ENCODE data around the gene SDK1. TPM values are rescaled to one million over a fixed set of nuclear protein-coding genes. Genes with fewer than 3 reads are reported as not detected.
A peak's percentile ranks its signal among the peaks of the same experiment; 100 is the strongest.

Gene SDK1
- total RNA-seq, 1 donor from 2014 or later, result 0.26 TPM

DNA sequence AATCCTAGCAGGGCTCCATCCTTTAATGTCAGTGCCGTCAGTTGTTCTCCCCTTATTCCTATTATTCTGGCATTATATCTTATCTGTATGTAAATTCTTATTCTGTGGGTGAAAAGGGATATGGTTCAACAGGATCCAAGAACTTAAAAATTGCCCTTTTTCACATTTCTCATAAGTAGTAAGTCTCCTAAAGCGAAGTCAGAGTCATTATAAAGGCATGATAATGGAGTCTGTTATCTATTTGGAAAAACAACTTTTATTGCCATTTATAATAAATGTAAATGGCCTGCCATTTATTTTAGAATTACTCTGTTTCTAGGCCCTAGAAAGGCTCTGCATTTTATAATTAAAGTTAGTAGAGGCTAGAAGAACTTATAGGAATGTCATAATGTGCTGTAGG is 31.3 kb downstream of the SDK1 start:
- H3K36me3 ChIP-seq (ENCODE audit: control insufficient read depth, insufficient read depth, low read length), result no peaks in the 10 kb centered on the region
- H3K27me3 ChIP-seq (ENCODE audit: control insufficient read depth, insufficient read depth, low read length), result no peaks in the 10 kb centered on the region
- H3K4me3 ChIP-seq (ENCODE audit: low read depth, low read length), result no peak overlapping the region
- DNase-seq (ENCODE audit: low read depth), result no peak
- TF ChIP-seq, protein P1, sequence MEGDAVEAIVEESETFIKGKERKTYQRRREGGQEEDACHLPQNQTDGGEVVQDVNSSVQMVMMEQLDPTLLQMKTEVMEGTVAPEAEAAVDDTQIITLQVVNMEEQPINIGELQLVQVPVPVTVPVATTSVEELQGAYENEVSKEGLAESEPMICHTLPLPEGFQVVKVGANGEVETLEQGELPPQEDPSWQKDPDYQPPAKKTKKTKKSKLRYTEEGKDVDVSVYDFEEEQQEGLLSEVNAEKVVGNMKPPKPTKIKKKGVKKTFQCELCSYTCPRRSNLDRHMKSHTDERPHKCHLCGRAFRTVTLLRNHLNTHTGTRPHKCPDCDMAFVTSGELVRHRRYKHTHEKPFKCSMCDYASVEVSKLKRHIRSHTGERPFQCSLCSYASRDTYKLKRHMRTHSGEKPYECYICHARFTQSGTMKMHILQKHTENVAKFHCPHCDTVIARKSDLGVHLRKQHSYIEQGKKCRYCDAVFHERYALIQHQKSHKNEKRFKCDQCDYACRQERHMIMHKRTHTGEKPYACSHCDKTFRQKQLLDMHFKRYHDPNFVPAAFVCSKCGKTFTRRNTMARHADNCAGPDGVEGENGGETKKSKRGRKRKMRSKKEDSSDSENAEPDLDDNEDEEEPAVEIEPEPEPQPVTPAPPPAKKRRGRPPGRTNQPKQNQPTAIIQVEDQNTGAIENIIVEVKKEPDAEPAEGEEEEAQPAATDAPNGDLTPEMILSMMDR (IDR thresholded peaks at IDR 0.05; ENCODE audit: insufficient read depth, low read length, severe bottlenecking), result no peak
- no peak for FAIRE-seq

DNA sequence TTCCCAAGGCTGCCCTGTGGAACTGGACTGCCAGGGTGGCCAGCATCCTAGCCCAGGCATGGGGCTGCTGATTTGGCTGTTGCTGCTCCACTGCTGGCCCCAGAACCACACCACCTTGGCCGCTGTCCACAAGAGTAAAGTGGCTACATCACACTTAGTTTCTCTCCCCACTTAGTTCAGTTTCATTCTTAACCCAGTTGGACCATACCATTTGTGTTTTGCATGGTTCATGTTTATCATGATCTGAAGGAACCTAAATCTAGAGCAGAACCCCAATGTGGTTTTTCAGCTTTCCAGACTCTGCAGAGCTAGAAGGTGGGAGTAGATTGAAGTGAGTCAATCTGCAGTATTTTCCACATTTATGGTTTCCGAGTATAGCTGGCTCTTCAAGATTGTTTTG is 32.8 kb downstream of the SDK1 start:
- no peak overlapping the region for H3K4me3 ChIP-seq (ENCODE audit: low read depth, low read length)
- no peaks in the 10 kb centered on the region for H3K36me3 ChIP-seq (ENCODE audit: control insufficient read depth, insufficient read depth, low read length)
- FAIRE-seq (no peak), DNase-seq (ENCODE audit: low read depth) (no peak)
- H3K27me3 ChIP-seq (ENCODE audit: control insufficient read depth, insufficient read depth, low read length), result no peaks in the 10 kb centered on the region
- TF ChIP-seq, protein P1 (IDR thresholded peaks at IDR 0.05; ENCODE audit: insufficient read depth, low read length, severe bottlenecking), result no peak

DNA sequence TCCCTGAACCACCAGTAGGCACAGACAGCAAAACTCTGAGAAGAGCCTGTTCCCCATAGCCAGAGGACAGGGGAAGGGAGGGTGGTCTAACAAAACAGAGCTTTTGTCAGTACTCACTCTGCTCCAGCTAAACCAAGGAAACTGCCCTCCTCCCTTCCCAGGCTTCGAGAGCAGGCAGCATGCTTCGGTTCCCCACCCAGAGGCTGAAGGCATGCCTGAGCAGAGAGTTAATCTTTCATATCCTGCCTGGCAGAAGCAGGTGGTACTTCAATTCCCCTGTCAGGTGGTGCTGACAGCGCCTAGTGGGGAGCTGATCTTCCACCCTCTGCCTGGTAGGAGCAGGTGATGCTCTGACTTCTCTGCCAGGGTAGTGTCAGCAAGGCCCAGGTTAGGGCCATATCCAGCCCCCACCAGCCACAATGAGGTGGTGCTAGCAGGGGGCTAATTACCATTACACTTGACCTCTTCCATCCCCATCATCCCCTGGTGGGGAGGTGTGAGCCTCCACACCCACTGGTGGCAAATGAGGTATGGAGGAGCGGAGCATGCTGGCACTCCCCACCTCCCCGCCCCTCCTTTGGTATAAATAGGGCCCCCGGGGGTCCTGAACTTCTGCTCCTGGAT is 35.1 kb downstream of the SDK1 start:
- Histone ChIP-seq H3K4me3 (ENCODE audit: low read depth, low read length) (no peak overlapping the region), H3K27me3 (ENCODE audit: control insufficient read depth, insufficient read depth, low read length) (no peaks in the 10 kb centered on the region), H3K36me3 (ENCODE audit: control insufficient read depth, insufficient read depth, low read length) (no peaks in the 10 kb centered on the region)
- TF ChIP-seq, protein P1 (IDR thresholded peaks at IDR 0.05; ENCODE audit: insufficient read depth, low read length, severe bottlenecking), result no peak
- peak; percentile 13 for FAIRE-seq
- DNase-seq (ENCODE audit: low read depth), result no peak

DNA sequence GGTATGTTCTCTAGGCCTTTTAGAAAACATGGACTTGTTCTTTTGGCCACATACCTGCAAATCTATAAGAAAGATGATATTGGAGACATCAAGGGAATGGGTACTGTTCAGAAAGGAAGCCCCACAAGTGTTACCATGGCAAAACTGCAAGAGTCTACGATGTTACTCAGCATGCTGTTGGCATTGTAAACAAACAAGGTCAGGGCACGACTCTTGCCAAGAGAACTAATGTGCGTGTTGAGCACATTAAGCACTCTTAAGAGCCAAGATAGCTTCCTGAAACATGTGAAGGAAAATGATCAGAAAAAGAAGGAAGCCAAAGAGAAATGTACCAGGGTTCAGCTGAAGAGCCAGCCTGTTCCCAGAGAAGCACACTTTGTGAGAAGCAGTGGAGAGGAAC is 37.1 kb downstream of the SDK1 start:
- FAIRE-seq (no peak), DNase-seq (ENCODE audit: low read depth) (peak; percentile 0)
- Histone ChIP-seq H3K36me3 (ENCODE audit: control insufficient read depth, insufficient read depth, low read length) (no peaks in the 10 kb centered on the region), H3K27me3 (ENCODE audit: control insufficient read depth, insufficient read depth, low read length) (no peaks in the 10 kb centered on the region), H3K4me3 (ENCODE audit: low read depth, low read length) (no peak overlapping the region)
- TF ChIP-seq, protein P1 (IDR thresholded peaks at IDR 0.05; ENCODE audit: insufficient read depth, low read length, severe bottlenecking), result no peak

DNA sequence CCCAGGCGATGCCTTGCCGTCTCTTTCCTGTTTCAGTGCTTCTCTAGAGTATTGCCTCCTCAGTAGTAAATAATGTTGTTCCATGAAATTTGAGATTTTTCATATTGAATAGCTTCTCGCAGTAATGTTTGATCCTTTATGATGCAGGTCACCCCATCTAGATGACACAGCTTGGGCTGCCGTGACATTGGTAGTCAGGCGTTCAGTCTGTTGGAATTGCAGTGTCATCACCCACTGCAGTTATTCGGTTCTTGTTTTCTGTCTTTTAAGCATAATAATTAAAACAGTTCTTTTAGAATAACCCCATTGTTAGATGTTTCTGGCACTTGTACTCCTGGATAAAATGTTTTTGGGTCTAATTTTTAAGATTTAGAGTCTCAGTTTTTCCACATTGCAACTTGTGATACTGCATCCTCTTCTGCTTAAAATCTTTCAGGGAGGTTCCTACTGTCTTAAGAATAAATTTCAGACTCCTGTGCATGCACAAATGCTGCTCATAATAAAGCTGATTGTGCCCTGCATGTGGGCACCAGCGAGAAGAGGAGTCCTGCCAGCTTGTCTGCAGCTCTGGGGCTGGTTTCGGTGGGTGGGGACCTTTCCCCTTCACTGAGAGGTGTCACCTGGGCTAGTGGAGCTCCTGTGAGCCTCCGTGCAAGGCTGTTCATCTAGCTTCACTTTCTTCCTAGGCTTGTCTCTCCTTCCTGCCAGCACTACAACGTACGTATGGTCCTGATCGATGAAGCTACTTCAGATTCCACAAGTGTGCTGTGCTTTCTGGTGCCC is 44.8 kb downstream of the SDK1 start:
- no peak for DNase-seq (ENCODE audit: low read depth)
- peak; percentile 32 for FAIRE-seq
- TF ChIP-seq, protein P1 (IDR thresholded peaks at IDR 0.05; ENCODE audit: insufficient read depth, low read length, severe bottlenecking), result no peak
- H3K36me3 ChIP-seq (ENCODE audit: control insufficient read depth, insufficient read depth, low read length), result no peaks in the 10 kb centered on the region
- no peaks in the 10 kb centered on the region for H3K27me3 ChIP-seq (ENCODE audit: control insufficient read depth, insufficient read depth, low read length)
- H3K4me3 ChIP-seq (ENCODE audit: low read depth, low read length), result no peak overlapping the region
